ENCODE results near the gene WNT9A.
"Not testable (repeated sequence)": the region's sequence is repeated elsewhere in the genome, so short reads cannot be mapped to it uniquely, and the experiment has no call there.

WNT9A gene

GRCh38 chr1:227947676-227948492, at the start of gene WNT9A:
WNT9A (minus strand) TSS chr1:227947932; CDS start chr1:227947887, 45 bp downstream.
- peak; percentile 22 for DNase-seq

GRCh38 chr1:227996187-227996950, 48.6 kb upstream of the WNT9A start:
- DNase-seq = no peak

- no peak for DNase-seq
Observed at GRCh38 chr1:227994632-227995300, 47.0 kb upstream of the WNT9A start.

- no peak for DNase-seq
Observed at GRCh38 chr1:227987181-227987580, 39.4 kb upstream of the WNT9A start.

GRCh38 chr1:227975583-227976283, 28.0 kb upstream of the WNT9A start:
- not testable (repeated sequence) for DNase-seq

- not testable (repeated sequence) for DNase-seq
Observed at GRCh38 chr1:227973724-227974288, 26.1 kb upstream of the WNT9A start.

- DNase-seq = not testable (repeated sequence)
Observed at GRCh38 chr1:227972843-227973374, 25.2 kb upstream of the WNT9A start.

GRCh38 chr1:227972283-227972679, 24.5 kb upstream of the WNT9A start:
- DNase-seq = not testable (repeated sequence)

- DNase-seq = not testable (repeated sequence)
Observed at GRCh38 chr1:227971643-227972282, 24.0 kb upstream of the WNT9A start.

GRCh38 chr1:227971216-227971615, 23.5 kb upstream of the WNT9A start:
- not testable (repeated sequence) for DNase-seq

GRCh38 chr1:227970076-227970995, 22.6 kb upstream of the WNT9A start:
- not testable (repeated sequence) for DNase-seq

GRCh38 chr1:227967815-227968214, 20.1 kb upstream of the WNT9A start:
- not testable (repeated sequence) for DNase-seq

- DNase-seq = not testable (repeated sequence)
Observed at GRCh38 chr1:227966733-227967132, 19.0 kb upstream of the WNT9A start.

- no peak for DNase-seq
Observed at GRCh38 chr1:227961651-227962466, 14.1 kb upstream of the WNT9A start.

- DNase-seq = no peak
Observed at GRCh38 chr1:227959325-227959860, 11.7 kb upstream of the WNT9A start.

- no peak for DNase-seq
Observed at GRCh38 chr1:227958617-227959324, 11.0 kb upstream of the WNT9A start.

- DNase-seq = no peak
Observed at GRCh38 chr1:227955808-227956207, 8.1 kb upstream of the WNT9A start.

GRCh38 chr1:227954163-227954850, 6.6 kb upstream of the WNT9A start:
- no peak for DNase-seq

All from NCI-H446 treated with DMSO at 0.1 percent for 48 hours (cell line).